ENCODE measurements around the gene KLHL42.

KLHL42 gene

GRCh38 chr12:27802936-27803335 lies 22.9 kb downstream of the KLHL42 start:
- DNase-seq (ENCODE audit: low read depth) = no peak
- TF ChIP-seq CTCF (IDR thresholded peaks at IDR 0.05; ENCODE audit: control insufficient read depth, insufficient read depth, low read depth, low read length, missing control alignments) = no peak
- no peak overlapping the region for H3K4me3 ChIP-seq (ENCODE audit: control insufficient read depth, low read depth, low read length)

- DNase-seq (ENCODE audit: low read depth) = no peak
- TF ChIP-seq CTCF (IDR thresholded peaks at IDR 0.05; ENCODE audit: control insufficient read depth, insufficient read depth, low read depth, low read length, missing control alignments) = no peak
Observed at GRCh38 chr12:27805238-27805637, 25.2 kb downstream of the KLHL42 start.

GRCh38 chr12:27806259-27806658 lies 26.2 kb downstream of the KLHL42 start:
- no peak overlapping the region for H3K4me3 ChIP-seq (ENCODE audit: control insufficient read depth, low read depth, low read length)
- DNase-seq (ENCODE audit: low read depth) = no peak
- TF ChIP-seq CTCF (IDR thresholded peaks at IDR 0.05; ENCODE audit: control insufficient read depth, insufficient read depth, low read depth, low read length, missing control alignments) = no peak

More at GRCh38 chr12:27805238-27805637, 25.2 kb downstream of the KLHL42 start:
- no peak overlapping the region for H3K4me3 ChIP-seq (ENCODE audit: control insufficient read depth, low read depth, low read length)

GRCh38 chr12:27807063-27807703 lies 27.1 kb downstream of the KLHL42 start:
- no peak for TF ChIP-seq CTCF (IDR thresholded peaks at IDR 0.05; ENCODE audit: control insufficient read depth, insufficient read depth, low read depth, low read length, missing control alignments)
- no peak for DNase-seq (ENCODE audit: low read depth)
- H3K4me3 ChIP-seq (ENCODE audit: control insufficient read depth, low read depth, low read length) = no peak overlapping the region

- H3K4me3 ChIP-seq (ENCODE audit: control insufficient read depth, low read depth, low read length) = no peak overlapping the region
- no peak for DNase-seq (ENCODE audit: low read depth)
- TF ChIP-seq CTCF (IDR thresholded peaks at IDR 0.05; ENCODE audit: control insufficient read depth, insufficient read depth, low read depth, low read length, missing control alignments) = no peak
Observed at GRCh38 chr12:27808841-27809240, 28.8 kb downstream of the KLHL42 start.

GRCh38 chr12:27810756-27811155 lies 30.7 kb downstream of the KLHL42 start:
- no peak overlapping the region for H3K4me3 ChIP-seq (ENCODE audit: control insufficient read depth, low read depth, low read length)
- no peak for TF ChIP-seq CTCF (IDR thresholded peaks at IDR 0.05; ENCODE audit: control insufficient read depth, insufficient read depth, low read depth, low read length, missing control alignments)
- no peak for DNase-seq (ENCODE audit: low read depth)
